Fibroblast of lung (primary cell): ENCODE results near the gene ACVR1B. TPM values are rescaled to one million over a fixed set of nuclear protein-coding genes. Genes with fewer than 3 reads are reported as not detected.
A peak's percentile ranks its signal among the peaks of the same experiment; 100 is the strongest.

Experiments used
- DNase-seq, 2 donors: peaks; one replicate each; pipeline versions ENCODE4 v3.0.0 to v3.0.0-alpha.2; 2010; ENCODE audit warnings: low read depth in 2 of 2
- H2AFZ ChIP-seq: 2 replicates; pipeline ENCODE4 v1.5.1; 2012; ENCODE audit warnings: low read length, control low read depth, inconsistent platforms
- H3K27ac ChIP-seq: 2 replicates; pipeline ENCODE4 v1.5.1; 2011; ENCODE audit warnings: low read length, control low read depth; ENCODE audit not compliant: insufficient read depth
- H3K27me3 ChIP-seq: 2 replicates; pipeline ENCODE4 v1.5.1; 2011; ENCODE audit warnings: mild to moderate bottlenecking, low read length; ENCODE audit not compliant: control insufficient read depth, insufficient read depth
- H3K36me3 ChIP-seq: 2 replicates; pipeline ENCODE4 v1.5.1; 2011; ENCODE audit warnings: low read length; ENCODE audit not compliant: control insufficient read depth, insufficient read depth
- H3K4me1 ChIP-seq: 2 replicates; pipeline ENCODE4 v1.5.1; 2011; ENCODE audit warnings: low read length; ENCODE audit not compliant: control insufficient read depth, insufficient read depth; ENCODE audit errors: extremely low read depth
- H3K4me2 ChIP-seq: 2 replicates; pipeline ENCODE4 v1.5.1; 2011; ENCODE audit warnings: low read length, control low read depth; ENCODE audit not compliant: insufficient read depth; ENCODE audit errors: extremely low read depth
- H3K4me3 ChIP-seq, 4 experiments: fragments of 200-600 bp in 1 of 4; sonication (generic) in 1 of 4; replicated peaks in 1 of 4; 2 replicates each; pipeline ENCODE4 v1.5.1; 2011 to 2016; ENCODE audit warnings: low read length in 4 of 4, low read depth in 3 of 4, mild to moderate bottlenecking in 3 of 4, control low read depth in 2 of 4, inconsistent platforms in 1 of 4, mixed read lengths in 1 of 4; ENCODE audit not compliant: insufficient read depth in 1 of 4; ENCODE audit errors: control extremely low read depth in 1 of 4
- H3K79me2 ChIP-seq: 2 replicates; pipeline ENCODE4 v1.5.1; 2012; ENCODE audit warnings: mild to moderate bottlenecking, low read length, inconsistent platforms; ENCODE audit not compliant: control insufficient read depth, insufficient read depth
- H3K9ac ChIP-seq: 2 replicates; pipeline ENCODE4 v1.5.1; 2011; ENCODE audit warnings: mild to moderate bottlenecking, low read length, control low read depth; ENCODE audit not compliant: insufficient read depth
- H3K9me3 ChIP-seq: 2 replicates; pipeline ENCODE4 v1.5.1; 2012; ENCODE audit warnings: low read depth, low read length; ENCODE audit not compliant: control insufficient read depth, insufficient read depth
- H4K20me1 ChIP-seq: 2 replicates; pipeline ENCODE4 v1.5.1; 2011; ENCODE audit warnings: low read length; ENCODE audit not compliant: control insufficient read depth, insufficient read depth; ENCODE audit errors: extremely low read depth
- CTCF ChIP-seq, 2 donors: IDR thresholded peaks in 1 of 2; conservative IDR thresholded peaks in 1 of 2; 1 replicate in 1 of 2; 2 replicates in 1 of 2; pipeline ENCODE4 v1.5.1; 2011 to 2012; ENCODE audit warnings: low read length in 2 of 2, control low read depth in 1 of 2, inconsistent platforms in 1 of 2, low read depth in 1 of 2, mild to moderate bottlenecking in 1 of 2
- EZH2 ChIP-seq: IDR thresholded peaks from 2 replicates; pipeline ENCODE4 v1.5.1; 2012; ENCODE audit warnings: low read length, control low read depth, mild to moderate bottlenecking; ENCODE audit errors: missing control alignments
- polyA plus RNA-seq, 2 donors: library from polyadenylated mRNA; depleted of rRNA in 1 of 2; stranded (reverse) in 1 of 2; unstranded in 1 of 2; fragments of >200 nt; gene quantifications; 2 replicates each; pipeline ENCODE4 v1.2.1, GENCODE V29; 2011 to 2012; ENCODE audit warnings: missing spikeins in 1 of 2
- total RNA-seq: library from RNA; depleted of rRNA; stranded (reverse); fragments of >200 nt; gene quantifications from 2 replicates; pipeline ENCODE4 v1.2.1, GENCODE V29; 2014

Gene ACVR1B
- total and polyA plus RNA-seq, 2 donors (not counting 1 experiment from before 2014, with no cell fraction given) = 12.4 to 13.6 TPM

- Histone ChIP-seq H3K9me3 (no peaks in the 10 kb centered on the region), H3K9ac (no peak overlapping the region), H4K20me1 (no peaks in the 10 kb centered on the region), H3K4me1 (peaks cover 7% of the 10 kb centered on the region), H3K4me2 (no peak overlapping the region), H3K79me2 (no peaks in the 10 kb centered on the region), H3K27me3 (peaks cover 16% of the 10 kb centered on the region), H3K4me3 (peak overlapping the region in 2 of 4 experiments; percentile 28 to 80), H2AFZ (no peak overlapping the region), H3K27ac (no peak overlapping the region), H3K36me3 (no peaks in the 10 kb centered on the region)
- DNase-seq = no peak
- TF ChIP-seq EZH2 (peak; percentile 82), CTCF (conservative IDR thresholded peaks at IDR 0.05 in 1 of 2, IDR thresholded peaks at IDR 0.05 in 1 of 2; ENCODE audit: low read depth in 1 of 2, low read length in 2 of 2) (no peak)
These were observed 54.6 kb downstream of the ACVR1B start for GRCh38 chr12:52005903-52006703.

- H3K27ac ChIP-seq = no peak within 1 kb of the TSS
- H3K4me2 ChIP-seq = peak within 1 kb of the TSS; percentile 64
- H3K4me1 ChIP-seq = peaks cover 7% of the 10 kb centered on the region
- no peak within 1 kb of the TSS for H2AFZ ChIP-seq
- H3K79me2 ChIP-seq = no peaks in the 10 kb centered on the region
- DNase-seq = peak; percentile 53 to 64
- H3K9me3 ChIP-seq = no peaks in the 10 kb centered on the region
- TF ChIP-seq EZH2 (no peak), CTCF (conservative IDR thresholded peaks at IDR 0.05 in 1 of 2, IDR thresholded peaks at IDR 0.05 in 1 of 2; ENCODE audit: low read depth in 1 of 2, low read length in 2 of 2) (no peak)
- no peaks in the 10 kb centered on the region for H4K20me1 ChIP-seq
- H3K4me3 ChIP-seq = peak within 1 kb of the TSS; percentile 41 to 80 (median 56)
- peak within 1 kb of the TSS; percentile 53 for H3K9ac ChIP-seq
- peaks cover 16% of the 10 kb centered on the region for H3K27me3 ChIP-seq
- no peaks in the 10 kb centered on the region for H3K36me3 ChIP-seq
These were observed 55.2 kb downstream of the ACVR1B start, which contains the start of gene TAMALIN for GRCh38 chr12:52006726-52007157. Gene TAMALIN, plus strand, starts transcription at chr12:52006946. Its CDS starts 74 bp downstream, at chr12:52007020.

- DNase-seq = peak in 1 of 2 donors; percentile 30
- H3K4me1 ChIP-seq = peaks cover 7% of the 10 kb centered on the region
- TF ChIP-seq CTCF (conservative IDR thresholded peaks at IDR 0.05 in 1 of 2, IDR thresholded peaks at IDR 0.05 in 1 of 2; ENCODE audit: low read depth in 1 of 2, low read length in 2 of 2) (no peak), EZH2 (peak; percentile 95)
- H3K36me3 ChIP-seq = no peaks in the 10 kb centered on the region
- H3K27me3 ChIP-seq = peaks cover 16% of the 10 kb centered on the region
- H3K79me2 ChIP-seq = no peaks in the 10 kb centered on the region
- H3K9me3 ChIP-seq = no peaks in the 10 kb centered on the region
- H3K27ac ChIP-seq = no peak overlapping the region
- peak overlapping the region; percentile 64 for H3K4me2 ChIP-seq
- no peak overlapping the region for H2AFZ ChIP-seq
- H3K9ac ChIP-seq = peak overlapping the region; percentile 53
- H4K20me1 ChIP-seq = no peaks in the 10 kb centered on the region
- peak overlapping the region; percentile 41 to 80 (median 56) for H3K4me3 ChIP-seq
These were observed 55.8 kb downstream of the ACVR1B start for GRCh38 chr12:52007158-52007921.
